Neural cell (in vitro differentiated cells): ENCODE data around the gene MYO3B.

Experiments used
- EP300 ChIP-seq: fragments of 450-650 bp; conservative IDR thresholded peaks from 2 replicates; pipeline ENCODE4 v1.6.1; 2014; ENCODE audit warnings: antibody characterized with exemption, mild to moderate bottlenecking, moderate library complexity; ENCODE audit not compliant: poor library complexity, severe bottlenecking
- EZH2 ChIP-seq: fragments of 200-600, 300-800 bp; shearing (Covaris generic), sonication (generic); IDR thresholded peaks from 2 replicates; pipeline ENCODE4 v1.6.1; 2014; ENCODE audit warnings: antibody characterized with exemption, low read length, borderline replicate concordance, mild to moderate bottlenecking; ENCODE audit not compliant: insufficient read depth, poor library complexity, severe bottlenecking
- MXI1 ChIP-seq: fragments of 450-650 bp; conservative IDR thresholded peaks from 2 replicates; pipeline ENCODE4 v1.6.1; 2014; ENCODE audit warnings: antibody characterized with exemption, mild to moderate bottlenecking; ENCODE audit not compliant: poor library complexity, severe bottlenecking
- TF ChIP-seq, protein P1 (sequence below): fragments of 450-650 bp; IDR thresholded peaks from 2 replicates; pipeline ENCODE4 v1.5.1; 2014; ENCODE audit warnings: antibody characterized with exemption, mild to moderate bottlenecking, moderate library complexity; ENCODE audit not compliant: poor library complexity, severe bottlenecking

GRCh38 chr2:170375192-170375591 lies 197.2 kb downstream of the MYO3B start:
- no peak for TF ChIP-seq EZH2
- TF ChIP-seq, protein P1, sequence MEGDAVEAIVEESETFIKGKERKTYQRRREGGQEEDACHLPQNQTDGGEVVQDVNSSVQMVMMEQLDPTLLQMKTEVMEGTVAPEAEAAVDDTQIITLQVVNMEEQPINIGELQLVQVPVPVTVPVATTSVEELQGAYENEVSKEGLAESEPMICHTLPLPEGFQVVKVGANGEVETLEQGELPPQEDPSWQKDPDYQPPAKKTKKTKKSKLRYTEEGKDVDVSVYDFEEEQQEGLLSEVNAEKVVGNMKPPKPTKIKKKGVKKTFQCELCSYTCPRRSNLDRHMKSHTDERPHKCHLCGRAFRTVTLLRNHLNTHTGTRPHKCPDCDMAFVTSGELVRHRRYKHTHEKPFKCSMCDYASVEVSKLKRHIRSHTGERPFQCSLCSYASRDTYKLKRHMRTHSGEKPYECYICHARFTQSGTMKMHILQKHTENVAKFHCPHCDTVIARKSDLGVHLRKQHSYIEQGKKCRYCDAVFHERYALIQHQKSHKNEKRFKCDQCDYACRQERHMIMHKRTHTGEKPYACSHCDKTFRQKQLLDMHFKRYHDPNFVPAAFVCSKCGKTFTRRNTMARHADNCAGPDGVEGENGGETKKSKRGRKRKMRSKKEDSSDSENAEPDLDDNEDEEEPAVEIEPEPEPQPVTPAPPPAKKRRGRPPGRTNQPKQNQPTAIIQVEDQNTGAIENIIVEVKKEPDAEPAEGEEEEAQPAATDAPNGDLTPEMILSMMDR, result no peak
- no peak for TF ChIP-seq MXI1
- TF ChIP-seq EP300, result no peak
